HepG2 (cell line): ENCODE results near the gene POU4F2. TPM values are rescaled to one million over a fixed set of nuclear protein-coding genes. Genes with fewer than 3 reads are reported as not detected.

Experiments
- ATAC-seq: fragments of 200-7000 bp; cut with Tn5 transposase; 3 replicates; pipeline ENCODE4 v1.9.1; 2020; ENCODE audit warnings: mild to moderate bottlenecking, moderate library complexity
- BruUV-seq: library from RNA; stranded (reverse); fragments of 400-500 nt; replicated peaks from 2 replicates; lab custom pipeline; 2021; lab: Mats Ljungman, UMichigan
- CTCF ChIA-PET: fragments of 300-600 bp; formaldehyde crosslinking; extraction: SDS; loops from one replicate; lab custom pipeline; 2021; ENCODE audit warnings: low total read pairs, inconsistent platforms, low intra/inter-chr PET ratio; lab: Yijun Ruan, JAX
- POLR2A ChIA-PET: fragments of 350-600 bp; sonication (Branson Sonifier 250); formaldehyde crosslinking; loops from one replicate; lab custom pipeline; 2020; ENCODE audit warnings: antibody characterized with exemption, inconsistent platforms; lab: Yijun Ruan, JAX
- DNase-seq: peaks from one replicate; pipeline ENCODE4 v3.0.0-alpha.2; 2015; ENCODE audit warnings: low spot score
- FAIRE-seq: peaks from 3 replicates; lab custom pipeline; 2011; peaks lifted over from hg19 to GRCh38; lab: Jason Lieb, UNC
- H2AFZ ChIP-seq: one replicate; pipeline ENCODE4 v1.6.1; 2011; ENCODE audit warnings: low read length, inconsistent platforms
- H3K27ac ChIP-seq: fragments of 300-600 bp; 3 replicates; pipeline ENCODE4 v1.8.0; 2011; ENCODE audit warnings: mixed run types, mild to moderate bottlenecking, mixed read lengths, low read length, inconsistent platforms; ENCODE audit not compliant: insufficient read depth; ENCODE audit errors: extremely low read length
- H3K27me3 ChIP-seq, 2 experiments: fragments of 200-600 bp in 1 of 2; 2 replicates in 1 of 2; 3 replicates in 1 of 2; pipeline versions ENCODE4 v1.6.0 to v1.8.0; 2011; ENCODE audit warnings: low read length in 2 of 2, mild to moderate bottlenecking in 2 of 2, moderate library complexity in 2 of 2, inconsistent platforms in 1 of 2; ENCODE audit not compliant: insufficient read depth in 2 of 2, control insufficient read depth in 1 of 2
- H3K36me3 ChIP-seq, 2 experiments: fragments of 200-600 bp in 1 of 2; replicated peaks in 1 of 2; 2 replicates in 1 of 2; 3 replicates in 1 of 2; pipeline versions ENCODE4 v1.5.1 to v1.8.0; 2011; ENCODE audit warnings: low read length in 2 of 2, inconsistent platforms in 1 of 2; ENCODE audit not compliant: insufficient read depth in 2 of 2, control insufficient read depth in 1 of 2
- H3K4me1 ChIP-seq: 2 replicates; pipeline ENCODE4 v1.5.1; 2012; ENCODE audit warnings: low read length, inconsistent platforms; ENCODE audit not compliant: insufficient read depth
- H3K4me2 ChIP-seq: 2 replicates; pipeline ENCODE4 v1.6.0; 2011; ENCODE audit warnings: low read depth, low read length, inconsistent platforms
- H3K4me3 ChIP-seq, 3 experiments: fragments of 200-600 bp in 1 of 3; sonication (generic), shearing (Covaris generic) in 1 of 3; replicated peaks in 1 of 3; 2 replicates each; pipeline ENCODE4 v1.5.1; 2011 to 2016; ENCODE audit warnings: low read length in 3 of 3, inconsistent platforms in 2 of 3, low read depth in 2 of 3, mild to moderate bottlenecking in 2 of 3, control low read depth in 1 of 3, mixed read lengths in 1 of 3; ENCODE audit not compliant: insufficient read depth in 1 of 3
- H3K79me2 ChIP-seq: one replicate; pipeline ENCODE4 v1.6.1; 2011; ENCODE audit warnings: low read length, inconsistent platforms; ENCODE audit not compliant: insufficient read depth
- H3K9ac ChIP-seq: 2 replicates; pipeline ENCODE4 v1.6.0; 2011; ENCODE audit warnings: mild to moderate bottlenecking, low read depth, low read length, inconsistent platforms; ENCODE audit not compliant: insufficient read depth
- H3K9me3 ChIP-seq: 2 replicates; pipeline ENCODE4 v1.5.1; 2012; ENCODE audit warnings: mild to moderate bottlenecking, low read length
- H4K20me1 ChIP-seq: 2 replicates; pipeline ENCODE4 v1.6.0; 2011; ENCODE audit warnings: inconsistent platforms, mild to moderate bottlenecking, low read length, moderate library complexity; ENCODE audit not compliant: insufficient read depth
- ARNT ChIP-seq: fragments of 450-650 bp; IDR thresholded peaks from 2 replicates; pipeline ENCODE4 v1.6.1; 2017
- ELF4 ChIP-seq: sonication (generic); formaldehyde crosslinking; IDR thresholded peaks from 2 replicates; pipeline ENCODE4 v1.5.0; 2020; ENCODE audit warnings: missing genetic modification reagents, mild to moderate bottlenecking, moderate library complexity, borderline replicate concordance
- GABPB1 ChIP-seq: IDR thresholded peaks from 2 replicates; pipeline ENCODE4 v1.6.1; 2016; ENCODE audit warnings: mild to moderate bottlenecking, missing genetic modification reagents, moderate library complexity, missing compliant biosample characterization
- HHEX ChIP-seq: IDR thresholded peaks from 2 replicates; pipeline ENCODE4 v1.6.1; 2016; ENCODE audit warnings: control low read depth
- MZF1 ChIP-seq: sonication (generic); formaldehyde crosslinking; IDR thresholded peaks from 2 replicates; pipeline ENCODE4 v1.8.1; 2023; ENCODE audit warnings: mild to moderate bottlenecking, missing genetic modification reagents, borderline replicate concordance
- RELA ChIP-seq: sonication (generic); formaldehyde crosslinking; IDR thresholded peaks from 2 replicates; pipeline ENCODE4 v1.4.0; 2020; ENCODE audit warnings: missing genetic modification reagents
- SMAD1 ChIP-seq: sonication (generic); formaldehyde crosslinking; IDR thresholded peaks from 2 replicates; pipeline ENCODE4 v1.4.0; 2020; ENCODE audit warnings: missing genetic modification reagents, low read depth, mild to moderate bottlenecking, borderline replicate concordance
- ZBTB25 ChIP-seq: IDR thresholded peaks from 2 replicates; pipeline ENCODE4 v1.6.1; 2018; ENCODE audit warnings: missing genetic modification reagents
- ZNF136 ChIP-seq: sonication (generic); formaldehyde crosslinking; IDR thresholded peaks from 2 replicates; pipeline ENCODE4 v1.8.1; 2022; ENCODE audit warnings: low read depth, mild to moderate bottlenecking, moderate library complexity, missing genetic modification reagents
- ZNF432 ChIP-seq: sonication (generic); formaldehyde crosslinking; IDR thresholded peaks from 2 replicates; pipeline ENCODE4 v1.5.0; 2020; ENCODE audit warnings: missing genetic modification reagents, mild to moderate bottlenecking, borderline replicate concordance
- ZNF513 ChIP-seq: sonication (generic); formaldehyde crosslinking; conservative IDR thresholded peaks from 2 replicates; pipeline ENCODE4 v1.5.0; 2020; ENCODE audit warnings: missing genetic modification reagents
- ZNF576 ChIP-seq: sonication (generic); formaldehyde crosslinking; IDR thresholded peaks from 2 replicates; pipeline ENCODE4 v1.4.0; 2020; ENCODE audit warnings: mild to moderate bottlenecking, missing genetic modification reagents
- ZNF598 ChIP-seq: sonication (generic); formaldehyde crosslinking; IDR thresholded peaks from 2 replicates; pipeline ENCODE4 v1.5.1; 2020; ENCODE audit warnings: mild to moderate bottlenecking, missing genetic modification reagents, borderline replicate concordance
- ZNF704 ChIP-seq: sonication (generic); formaldehyde crosslinking; IDR thresholded peaks from 2 replicates; pipeline ENCODE4 v1.8.1; 2023; ENCODE audit warnings: mild to moderate bottlenecking, inconsistent platforms, moderate library complexity, missing genetic modification reagents, borderline replicate concordance
- ZNF878 ChIP-seq: sonication (generic); formaldehyde crosslinking; IDR thresholded peaks from 2 replicates; pipeline ENCODE4 v1.8.1; 2023; ENCODE audit warnings: mild to moderate bottlenecking, missing genetic modification reagents, moderate library complexity
- ZNF891 ChIP-seq: sonication (generic); formaldehyde crosslinking; IDR thresholded peaks from 2 replicates; pipeline ENCODE4 v1.5.0; 2020; ENCODE audit warnings: mild to moderate bottlenecking, missing genetic modification reagents
- WGBS: methylation state at CpG from one replicate; pipeline ENCODE4 v1.1.6; 2017; ENCODE audit warnings: low lambda C conversion rate; 5-methylcytosine and 5-hydroxymethylcytosine counted together
- in situ Hi-C: cut with HindIII; loops from 2 replicates; pipeline ENCODE4 v1.10.0; 2017; ENCODE audit warnings: low pct_unique_long_range_greater_than_20kb; ENCODE audit not compliant: extremely low pct_ligation_motif_present
- intact Hi-C: fragments of 100-400 bp; cut with micrococcal nuclease; formaldehyde crosslinking; loops from one replicate; pipeline ENCODE4 v1.10.0; 2022; ENCODE audit not compliant: unreplicated experiment
- polyA plus RNA-seq, 8 experiments: library from polyadenylated mRNA; depleted of rRNA in 3 of 8; stranded (reverse) in 7 of 8; unstranded in 1 of 8; fragments of >200 nt; fragmentation: Illumina TruSeq in 4 of 8; extraction: Trizol in 4 of 8; gene quantifications; 2 replicates each; pipeline versions ENCODE4 v1.2.1 to v1.2.3, GENCODE V29; 2011 to 2016; ENCODE audit warnings: low read depth in 4 of 8, missing spikeins in 1 of 8, mixed read lengths in 1 of 8; ENCODE audit not compliant: insufficient read depth in 1 of 8
- total RNA-seq, 5 experiments: library from RNA; depleted of rRNA; stranded (reverse); fragments of >200 nt; fragmentation: Illumina TruSeq; extraction: Trizol; gene quantifications; 2 replicates each; pipeline ENCODE4 v1.2.3, GENCODE V29; 2016; ENCODE audit warnings: low read depth in 1 of 5
- TF ChIP-seq, protein P1 (sequence below): sonication (generic); formaldehyde crosslinking; IDR thresholded peaks from 2 replicates; pipeline ENCODE4 v1.4.0; 2020; ENCODE audit warnings: missing genetic modification reagents
- TF ChIP-seq, protein P2 (sequence below): sonication (generic); formaldehyde crosslinking; IDR thresholded peaks from 2 replicates; pipeline ENCODE4 v1.9.0; 2022; ENCODE audit warnings: low read depth, missing genetic modification reagents

Gene POU4F2
- total and polyA plus RNA-seq, 2 of the 13 experiments (the other 11 are each of a cell fraction or from before 2014, with no cell fraction given) = not detected

- H3K79me2 ChIP-seq = no peaks in the 10 kb centered on the region
- ChIA-PET POLR2A (no interaction called here), CTCF (no interaction called here)
- H3K4me2 ChIP-seq = no peak overlapping the region
- no peak overlapping the region for H2AFZ ChIP-seq
- 0 out of 2 replicates have a peak, but pooled peaks cover under 1% of the 10 kb centered on the region for H3K9me3 ChIP-seq
- in situ Hi-C loops = no loop called here
- 32% methylated on average over 2 of the region's 2 CpGs for WGBS
- no peaks in the 10 kb centered on the region for H4K20me1 ChIP-seq
- H3K9ac ChIP-seq = no peak overlapping the region
- no peak for DNase-seq
- no peaks in the 10 kb centered on the region for H3K36me3 ChIP-seq
- no TSS peak for BruUV-seq
- intact Hi-C loops = no loop called here
- TF ChIP-seq, protein P1, sequence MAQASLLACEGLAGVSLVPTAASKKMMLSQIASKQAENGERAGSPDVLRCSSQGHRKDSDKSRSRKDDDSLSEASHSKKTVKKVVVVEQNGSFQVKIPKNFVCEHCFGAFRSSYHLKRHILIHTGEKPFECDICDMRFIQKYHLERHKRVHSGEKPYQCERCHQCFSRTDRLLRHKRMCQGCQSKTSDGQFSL (CRISPR knock-in tag) = no peak
- TF ChIP-seq HHEX (CRISPR knock-in tag) (no peak), MZF1 (CRISPR knock-in tag) (no peak), ZNF136 (CRISPR knock-in tag) (no peak), ZNF513 (CRISPR knock-in tag) (no peak), ZNF878 (CRISPR knock-in tag) (no peak), ZNF891 (CRISPR knock-in tag) (no peak), RELA (CRISPR knock-in tag) (no peak), ARNT (no peak), ZNF576 (CRISPR knock-in tag) (no peak), ZBTB25 (CRISPR knock-in tag) (no peak), GABPB1 (CRISPR knock-in tag) (no peak), SMAD1 (CRISPR knock-in tag) (no peak), ZNF704 (CRISPR knock-in tag) (no peak), ELF4 (CRISPR knock-in tag) (no peak), ZNF598 (CRISPR knock-in tag) (no peak), ZNF432 (CRISPR knock-in tag) (no peak)
- TF ChIP-seq, protein P2, sequence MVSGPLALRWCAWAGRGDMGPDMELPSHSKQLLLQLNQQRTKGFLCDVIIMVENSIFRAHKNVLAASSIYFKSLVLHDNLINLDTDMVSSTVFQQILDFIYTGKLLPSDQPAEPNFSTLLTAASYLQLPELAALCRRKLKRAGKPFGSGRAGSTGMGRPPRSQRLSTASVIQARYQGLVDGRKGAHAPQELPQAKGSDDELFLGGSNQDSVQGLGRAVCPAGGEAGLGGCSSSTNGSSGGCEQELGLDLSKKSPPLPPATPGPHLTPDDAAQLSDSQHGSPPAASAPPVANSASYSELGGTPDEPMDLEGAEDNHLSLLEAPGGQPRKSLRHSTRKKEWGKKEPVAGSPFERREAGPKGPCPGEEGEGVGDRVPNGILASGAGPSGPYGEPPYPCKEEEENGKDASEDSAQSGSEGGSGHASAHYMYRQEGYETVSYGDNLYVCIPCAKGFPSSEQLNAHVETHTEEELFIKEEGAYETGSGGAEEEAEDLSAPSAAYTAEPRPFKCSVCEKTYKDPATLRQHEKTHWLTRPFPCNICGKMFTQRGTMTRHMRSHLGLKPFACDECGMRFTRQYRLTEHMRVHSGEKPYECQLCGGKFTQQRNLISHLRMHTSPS = no peak
- no peak for FAIRE-seq
- no peak overlapping the region for H3K4me3 ChIP-seq
- no peaks in the 10 kb centered on the region for H3K4me1 ChIP-seq
- ATAC-seq = no peak
- H3K27ac ChIP-seq = no peak overlapping the region
- no peaks in the 10 kb centered on the region for H3K27me3 ChIP-seq
These were observed 46.7 kb upstream of the POU4F2 start for GRCh38 chr4:146592019-146592418.
